NCI-H2107 (cell line): Measurements from ENCODE around the gene HEATR1.
A peak's percentile ranks its signal among the peaks of the same experiment; 100 is the strongest.
"Not testable (repeated sequence)": the region's sequence is repeated elsewhere in the genome, so short reads cannot be mapped to it uniquely, and the experiment has no call there.

ENCODE experiments used
- DNase-seq: peaks from one replicate; lab custom pipeline; 2025; lab: John Stamatoyannopoulos, UW

The HEATR1 gene

GRCh38 chr1:236603991-236604904 is at the start of gene HEATR1:
HEATR1 (minus strand) TSS chr1:236604516; CDS start chr1:236604095, 421 bp downstream.
- peak; percentile 91 for DNase-seq

- no peak for DNase-seq
These were observed 40.8 kb upstream of the HEATR1 start for GRCh38 chr1:236645016-236645680.

- DNase-seq: no peak
These were observed 38.4 kb upstream of the HEATR1 start for GRCh38 chr1:236642763-236643162.

GRCh38 chr1:236639686-236640085 is 35.4 kb upstream of the HEATR1 start:
- DNase-seq: no peak

GRCh38 chr1:236638945-236639344 is 34.6 kb upstream of the HEATR1 start:
- DNase-seq: no peak

GRCh38 chr1:236636017-236636416 is 31.7 kb upstream of the HEATR1 start:
- no peak for DNase-seq

- DNase-seq: no peak
These were observed 23.6 kb upstream of the HEATR1 start for GRCh38 chr1:236627727-236628408.

- DNase-seq: no peak
These were observed 19.3 kb upstream of the HEATR1 start for GRCh38 chr1:236623371-236624166.

- no peak for DNase-seq
These were observed 18.1 kb upstream of the HEATR1 start for GRCh38 chr1:236622407-236622806.

- DNase-seq: no peak
These were observed 15.1 kb upstream of the HEATR1 start for GRCh38 chr1:236619398-236619797.

- DNase-seq: no peak
These were observed 14.2 kb upstream of the HEATR1 start for GRCh38 chr1:236618507-236618906.

GRCh38 chr1:236615399-236616148 is 11.3 kb upstream of the HEATR1 start:
- no peak for DNase-seq

GRCh38 chr1:236612349-236612748 is 8.0 kb upstream of the HEATR1 start:
- DNase-seq: no peak

- no peak for DNase-seq
These were observed 4.8 kb upstream of the HEATR1 start for GRCh38 chr1:236608930-236609726.

- not testable (repeated sequence) for DNase-seq
These were observed 3.3 kb upstream of the HEATR1 start for GRCh38 chr1:236607597-236607996.

GRCh38 chr1:236604905-236605806 is 840 bp upstream of the HEATR1 start:
- no peak for DNase-seq

GRCh38 chr1:236602171-236602570 is 2.1 kb downstream of the HEATR1 start:
- DNase-seq: no peak

GRCh38 chr1:236590553-236591150 is 13.7 kb downstream of the HEATR1 start:
- no peak for DNase-seq

- no peak for DNase-seq
These were observed 14.8 kb downstream of the HEATR1 start for GRCh38 chr1:236589531-236589930.
